CD4-positive, alpha-beta T cell treated with Interleukin-4 for 1 hour (primary cell): ENCODE measurements around the gene ZNF85.
"Not testable (repeated sequence)": the region's sequence is repeated elsewhere in the genome, so short reads cannot be mapped to it uniquely, and the experiment has no call there.

Source experiments
- DNase-seq, 2 donors: peaks; one replicate each; pipeline ENCODE4 v3.0.0-alpha.2; 2020 to 2022

The ZNF85 gene

DNA sequence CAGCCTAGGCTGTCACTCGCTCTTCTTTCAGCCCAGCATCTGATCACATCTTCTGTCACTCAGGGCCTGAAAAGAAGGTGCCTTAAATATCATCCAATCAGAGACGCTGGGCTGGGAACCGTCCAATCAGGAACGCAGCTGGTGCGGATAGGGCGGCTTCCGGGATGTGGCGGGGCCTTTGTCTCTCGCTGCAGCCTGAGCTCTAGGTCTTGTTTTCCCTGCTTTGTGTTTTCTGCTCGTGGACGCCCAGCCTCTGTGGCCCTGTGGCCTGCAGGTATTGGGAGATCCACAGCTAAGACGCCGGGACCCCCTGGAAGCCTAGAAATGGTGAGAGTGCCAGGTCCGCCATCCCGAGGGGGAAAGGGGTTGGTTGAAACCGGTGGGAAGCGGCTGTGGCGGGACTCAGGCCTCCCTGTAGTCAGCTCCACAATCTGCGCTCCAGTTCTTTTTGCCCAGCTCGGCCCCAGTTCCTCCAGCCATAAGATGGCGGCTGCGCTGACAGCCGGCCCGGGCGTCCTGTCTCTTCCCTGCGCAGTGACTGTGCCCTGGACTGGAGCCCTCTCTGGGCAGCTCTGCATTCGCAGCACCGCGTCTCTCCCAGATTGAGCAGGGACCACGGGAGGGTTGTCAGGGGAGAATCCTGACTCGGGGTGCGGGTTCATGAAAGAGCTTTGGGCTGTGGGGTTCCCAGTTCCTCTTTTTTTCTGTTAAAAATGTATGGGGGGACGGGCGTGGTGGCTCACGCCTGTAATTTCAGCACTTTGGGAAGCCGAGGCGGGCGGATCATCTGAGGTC is at the start of gene ZNF85:
Gene ZNF85, plus strand, starts transcription at position 175 of the 795 bp plus-strand sequence. Its CDS starts 150 bp downstream, at position 325.
- peak; percentile 94 to 95 for DNase-seq

DNA sequence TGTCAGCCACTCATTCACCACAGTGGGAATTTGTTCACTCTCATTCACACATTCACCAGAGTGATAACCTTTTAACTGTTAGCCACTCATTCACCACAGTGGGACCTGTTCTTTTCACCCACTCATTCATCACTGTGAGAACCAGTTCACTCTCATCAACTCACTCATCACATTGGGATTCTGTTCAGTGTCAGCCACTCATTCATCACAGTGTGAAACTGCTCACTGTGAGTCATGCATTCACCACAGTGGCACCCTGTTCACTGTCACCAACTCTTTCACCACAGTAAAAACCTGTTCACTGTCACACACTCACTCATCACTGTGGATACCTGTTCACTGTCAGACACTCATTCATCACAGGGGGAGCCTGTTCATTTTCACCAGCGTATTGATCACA is 43.5 kb upstream of the ZNF85 start:
- DNase-seq, result no peak

DNA sequence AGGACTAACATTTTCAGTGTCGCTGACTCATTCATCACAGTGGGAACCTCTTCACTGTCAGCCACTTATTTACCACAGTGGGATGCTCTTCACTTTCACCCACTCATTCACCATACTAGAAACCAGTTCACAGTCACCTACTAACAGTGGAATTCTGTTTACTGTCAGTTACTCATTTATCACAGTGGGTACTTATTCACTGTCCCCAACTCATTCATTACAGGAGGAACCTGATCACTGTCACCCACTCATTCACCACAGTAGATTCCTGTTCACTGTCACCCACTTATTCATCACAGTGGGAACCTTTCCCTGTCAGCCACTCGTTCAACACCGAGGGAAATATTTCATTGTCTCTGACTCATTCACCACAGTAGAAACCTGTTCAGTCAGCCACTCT is 10.1 kb upstream of the ZNF85 start:
- no peak for DNase-seq

DNA sequence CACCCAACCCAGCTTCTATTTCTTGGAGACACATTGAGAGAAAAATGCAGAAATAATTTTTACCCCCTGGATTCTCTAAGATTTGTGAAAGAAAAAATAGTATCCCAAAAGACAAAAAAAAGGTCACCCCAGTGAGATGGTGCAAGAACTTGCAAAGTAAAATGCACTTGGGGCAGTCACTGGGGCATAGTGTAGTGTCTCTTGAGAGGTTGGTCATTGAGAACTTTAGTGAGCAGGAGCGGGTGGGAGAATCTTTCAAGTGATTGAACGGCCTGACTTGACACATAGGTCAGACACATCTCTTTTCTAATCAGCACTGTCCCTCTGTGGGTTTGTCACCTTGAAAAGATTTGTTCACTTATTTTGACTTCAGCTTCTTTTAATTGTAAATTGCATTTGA is 2.4 kb downstream of the ZNF85 start:
- no peak for DNase-seq

DNA sequence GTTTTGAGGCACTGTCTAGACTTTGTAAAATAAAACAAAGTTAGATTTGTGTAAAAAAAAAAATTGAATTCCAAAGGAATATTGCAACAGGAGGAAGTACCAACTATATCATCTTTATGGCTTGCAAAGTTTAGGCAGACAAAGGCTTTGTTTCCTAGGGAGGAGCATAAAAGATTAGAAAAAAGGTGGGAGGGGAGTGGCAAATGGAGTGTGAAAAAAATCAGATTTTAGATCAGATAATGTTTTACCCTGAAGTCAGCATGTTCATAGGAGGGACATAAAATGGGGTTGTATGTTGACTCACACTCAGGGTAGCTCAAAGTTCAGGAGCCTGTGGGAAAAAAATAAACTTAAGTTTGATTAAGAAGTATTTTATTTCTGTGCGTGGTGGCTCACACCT is 3.7 kb downstream of the ZNF85 start:
- DNase-seq, result no peak

DNA sequence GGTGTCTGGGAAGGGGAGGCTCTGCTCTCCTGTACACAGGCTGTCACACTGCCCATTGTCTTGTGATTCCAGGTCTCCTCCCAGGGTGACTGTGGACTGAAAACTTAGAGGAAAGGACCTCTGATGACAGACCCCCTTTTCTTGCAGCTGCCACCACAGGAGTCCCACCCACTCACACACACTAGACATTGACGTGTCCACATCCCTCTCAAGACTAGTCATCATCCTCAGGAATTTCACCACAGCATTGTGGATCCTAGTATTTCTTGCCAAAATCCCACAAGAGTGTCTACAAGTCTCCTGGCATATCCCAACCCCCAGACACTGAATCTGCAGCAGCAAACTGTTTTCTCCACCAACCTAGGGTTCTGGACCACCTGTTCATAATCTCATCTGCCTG is 5.3 kb downstream of the ZNF85 start:
- no peak for DNase-seq

DNA sequence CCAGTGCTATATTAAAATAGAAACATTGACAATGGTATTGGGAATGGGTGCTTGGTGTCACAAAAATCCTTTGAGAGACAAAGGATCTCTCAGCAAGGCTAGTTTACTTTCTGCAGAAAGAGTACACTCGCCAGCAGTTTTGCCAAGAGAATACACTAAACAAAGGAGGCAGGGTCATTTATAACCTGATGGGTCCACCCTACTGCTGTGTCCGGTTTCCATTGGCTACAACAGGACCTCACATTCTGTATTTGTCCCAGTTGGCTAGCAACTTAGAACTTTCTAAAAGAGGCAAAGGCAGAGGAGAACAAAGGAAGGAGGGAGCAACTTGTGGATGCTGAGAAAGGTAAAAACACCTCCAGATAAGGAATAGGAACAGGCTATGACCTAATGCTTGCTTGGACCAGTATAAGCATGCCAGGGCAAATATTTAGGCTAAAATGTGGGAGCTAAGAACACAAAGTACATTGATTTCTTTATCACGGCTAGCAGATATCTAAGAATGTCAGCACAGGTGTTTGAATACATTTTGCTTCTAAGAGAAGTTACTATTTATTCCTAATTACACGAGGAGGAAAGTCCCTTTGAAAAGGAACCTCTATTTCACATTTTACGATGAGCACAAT is 13.4 kb downstream of the ZNF85 start:
- not testable (repeated sequence) for DNase-seq

DNA sequence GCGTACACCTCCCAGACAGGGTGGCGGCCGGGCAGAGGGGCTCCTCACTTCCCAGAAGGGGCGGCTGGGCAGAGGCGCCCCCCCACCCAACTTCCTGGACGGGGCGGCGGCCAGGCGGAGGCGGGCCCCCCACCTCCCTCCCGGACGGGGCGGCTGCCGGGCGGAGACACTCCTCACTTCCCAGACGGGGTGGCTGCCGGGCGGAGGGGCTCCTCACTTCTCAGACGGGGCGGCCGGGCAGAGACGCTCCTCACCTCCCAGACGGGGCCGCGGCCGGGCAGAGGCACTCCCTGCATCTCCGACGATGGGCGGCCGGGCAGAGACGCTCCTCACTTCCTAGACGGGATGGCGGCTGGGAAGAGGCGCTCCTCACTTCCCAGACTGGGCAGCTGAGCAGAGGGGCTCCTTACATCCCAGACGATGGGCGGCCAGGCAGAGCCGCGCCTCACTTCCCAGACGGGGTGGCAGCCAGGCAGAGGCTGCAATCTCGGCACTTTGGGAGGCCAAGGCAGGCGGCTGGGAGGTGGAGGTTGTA is 29.6 kb downstream of the ZNF85 start:
- DNase-seq, result not testable (repeated sequence)

DNA sequence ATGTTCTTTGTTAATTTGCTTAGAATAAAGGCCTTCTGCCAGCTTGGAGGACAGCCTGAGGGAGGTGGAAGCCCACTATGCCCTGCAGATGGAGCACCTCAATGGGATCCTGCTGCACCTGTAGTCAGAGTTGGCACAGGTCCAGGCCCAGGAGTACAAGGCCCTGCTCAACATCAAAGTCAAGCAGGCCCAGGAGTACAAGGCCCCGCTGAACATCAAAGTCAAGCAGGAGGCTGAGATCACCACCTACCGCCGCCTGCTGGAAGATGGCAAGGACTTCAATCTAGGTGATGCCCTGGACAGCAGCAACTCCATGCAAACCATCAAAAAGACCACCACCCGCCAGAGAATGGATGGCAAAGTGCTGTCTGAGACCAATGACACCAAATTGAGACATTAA is 41.7 kb downstream of the ZNF85 start:
- DNase-seq, result no peak

DNA sequence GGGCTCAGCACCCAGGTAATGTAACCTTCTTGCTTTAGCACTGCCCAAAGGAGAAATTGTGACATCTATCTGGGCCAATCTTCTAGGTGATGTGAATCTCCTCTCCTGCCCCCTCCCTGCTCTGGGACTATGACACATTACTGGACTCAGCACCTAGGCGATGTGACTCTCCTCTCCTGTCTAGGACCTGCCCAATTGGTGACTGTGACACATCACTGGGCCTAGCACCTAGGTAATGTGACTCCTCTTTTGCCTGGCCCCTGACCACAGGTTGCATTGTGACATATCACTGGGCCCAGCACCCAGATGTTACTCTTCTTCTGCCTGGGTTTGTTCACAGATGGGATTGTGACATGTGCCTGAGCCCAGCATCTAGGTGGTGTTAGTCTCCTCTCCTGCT is 45.0 kb downstream of the ZNF85 start:
- no peak for DNase-seq

DNA sequence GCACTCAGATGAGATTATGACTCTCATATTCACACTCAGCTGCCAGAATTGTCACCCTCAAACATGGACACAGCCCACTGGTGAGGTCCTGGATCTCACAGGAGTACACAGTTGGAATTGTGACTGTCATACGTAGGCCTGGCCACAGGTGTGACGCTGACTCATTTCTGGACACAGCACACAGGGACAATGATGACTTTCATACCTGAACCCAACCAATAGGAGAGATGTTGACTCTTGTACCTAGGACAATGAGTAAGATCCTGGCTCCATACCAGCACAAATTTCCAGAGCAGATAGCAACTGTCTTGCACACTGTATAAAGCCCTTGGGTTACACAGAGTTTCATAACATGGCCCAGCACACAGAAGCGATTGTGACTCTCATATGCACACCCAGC is 46.4 kb downstream of the ZNF85 start:
- no peak for DNase-seq

DNA sequence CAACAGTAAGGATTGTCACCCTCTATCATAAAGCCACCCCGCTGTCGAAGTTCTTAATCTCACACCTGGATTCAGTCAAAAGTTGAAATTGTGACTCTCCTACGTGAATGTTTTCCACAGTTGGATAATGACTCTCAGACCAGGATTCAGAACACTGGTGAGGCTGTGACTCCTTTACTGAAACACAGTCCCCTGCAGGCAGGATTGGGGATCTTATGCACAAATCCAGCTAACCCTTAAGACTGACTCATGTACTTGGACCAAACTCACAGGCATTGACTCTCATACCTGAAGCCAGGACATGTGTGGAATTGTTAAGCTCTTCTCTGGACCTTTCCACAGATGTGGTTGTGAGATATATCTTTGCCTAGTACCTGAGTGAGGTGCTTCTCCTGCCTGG is 46.8 kb downstream of the ZNF85 start:
- no peak for DNase-seq

DNA sequence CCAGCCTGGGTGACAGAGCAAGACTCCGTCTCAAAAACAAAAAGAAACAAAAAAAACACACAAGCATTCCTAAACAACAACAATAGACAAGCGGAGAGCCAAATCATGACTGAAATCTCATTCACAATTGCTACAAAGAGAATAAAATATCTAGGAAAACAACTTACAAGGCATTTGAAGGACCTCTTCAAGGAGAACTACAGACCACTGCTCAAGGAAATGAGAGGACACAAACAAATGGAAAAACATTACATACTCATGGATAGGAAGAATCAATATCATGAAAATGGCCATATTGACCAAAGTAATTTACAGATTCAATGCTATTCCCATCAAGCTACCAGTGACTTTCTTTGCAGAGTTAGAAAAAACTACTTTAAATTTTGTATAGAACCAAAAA is 69.7 kb downstream of the ZNF85 start:
- not testable (repeated sequence) for DNase-seq

DNA sequence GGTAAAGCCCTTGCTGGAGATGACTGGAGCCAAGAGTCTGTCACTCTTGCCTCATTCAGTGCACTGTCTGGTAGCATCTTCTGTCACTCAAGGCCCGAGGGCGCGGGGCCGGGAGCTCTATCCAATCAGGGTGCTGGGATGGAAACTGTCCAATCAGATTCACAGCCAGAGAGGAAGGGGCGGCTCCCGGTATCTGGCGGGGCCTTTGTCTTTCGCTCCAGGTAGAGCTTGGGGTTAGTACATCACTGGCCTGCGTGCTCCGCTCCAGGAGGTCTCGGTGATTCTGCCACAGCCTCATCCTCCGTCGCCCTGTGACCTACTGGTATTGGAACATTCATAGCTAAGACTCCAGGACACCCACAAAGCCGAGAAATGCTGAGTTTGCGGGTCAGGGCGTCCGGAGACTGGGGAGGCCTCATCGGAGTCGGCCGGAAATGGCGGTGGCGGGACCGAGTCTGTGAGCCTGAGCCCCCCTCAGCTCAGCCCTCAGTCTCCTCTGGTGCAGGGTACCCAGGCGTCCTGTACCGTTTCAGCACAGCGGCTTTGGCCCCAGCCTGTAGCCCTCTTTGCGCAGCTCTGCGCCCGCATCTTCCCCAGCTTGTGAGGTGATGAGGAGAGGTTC is 76.8 kb downstream of the ZNF85 start:
- peak; percentile 91 to 94 for DNase-seq
